NCI-H2171 (cell line): ENCODE measurements around the gene STX1B.
A peak's percentile ranks its signal among the peaks of the same experiment; 100 is the strongest.
"Not testable (repeated sequence)": the region's sequence is repeated elsewhere in the genome, so short reads cannot be mapped to it uniquely, and the experiment has no call there.

Experiments used
- DNase-seq: peaks from one replicate; lab custom pipeline; 2025; lab: John Stamatoyannopoulos, UW

Gene STX1B

GRCh38 chr16:31010585-31011325, at the start of gene STX1B:
STX1B (minus strand) TSS chr16:31010638; CDS start chr16:31010396, 242 bp downstream.
- peak; percentile 86 for DNase-seq

GRCh38 chr16:31055613-31056012, 45.2 kb upstream of the STX1B start:
- no peak for DNase-seq

GRCh38 chr16:31052114-31052513, 41.7 kb upstream of the STX1B start:
- DNase-seq = no peak

GRCh38 chr16:31050280-31051030, 40.0 kb upstream of the STX1B start:
- peak; percentile 35 for DNase-seq

GRCh38 chr16:31043898-31044481, 33.6 kb upstream of the STX1B start:
- DNase-seq = no peak

GRCh38 chr16:31043352-31043751, 32.9 kb upstream of the STX1B start:
- DNase-seq = no peak

- no peak for DNase-seq
Observed at GRCh38 chr16:31042866-31043265, 32.4 kb upstream of the STX1B start.

GRCh38 chr16:31038993-31039392, 28.6 kb upstream of the STX1B start:
- no peak for DNase-seq

GRCh38 chr16:31036691-31037090, 26.3 kb upstream of the STX1B start:
- DNase-seq = no peak

- DNase-seq = peak; percentile 70
Observed at GRCh38 chr16:31033709-31034492, 23.5 kb upstream of the STX1B start.

- peak; percentile 96 for DNase-seq
Observed at GRCh38 chr16:31032736-31033708, 22.6 kb upstream of the STX1B start, which contains the start of gene STX4. STX4 (plus strand) TSS chr16:31033558; CDS start chr16:31033806, 248 bp downstream.

GRCh38 chr16:31031276-31031675, 20.8 kb upstream of the STX1B start:
- no peak for DNase-seq

- DNase-seq = no peak
Observed at GRCh38 chr16:31029272-31029671, 18.8 kb upstream of the STX1B start.

GRCh38 chr16:31025339-31025738, 14.9 kb upstream of the STX1B start:
- DNase-seq = no peak

GRCh38 chr16:31023627-31024226, 13.3 kb upstream of the STX1B start:
- no peak for DNase-seq

- DNase-seq = no peak
Observed at GRCh38 chr16:31023252-31023602, 12.8 kb upstream of the STX1B start.

- no peak for DNase-seq
Observed at GRCh38 chr16:31022544-31023251, 12.3 kb upstream of the STX1B start.

GRCh38 chr16:31020536-31020935, 10.1 kb upstream of the STX1B start:
- no peak for DNase-seq

- not testable (repeated sequence) for DNase-seq
Observed at GRCh38 chr16:31017756-31018155, 7.3 kb upstream of the STX1B start.

- no peak for DNase-seq
Observed at GRCh38 chr16:31016018-31016417, 5.6 kb upstream of the STX1B start.
